Ectodermal cell (in vitro differentiated cells): ENCODE data around the gene TNFAIP8.
"Not testable (repeated sequence)": the region's sequence is repeated elsewhere in the genome, so short reads cannot be mapped to it uniquely, and the experiment has no call there.

Experiments
- H3K27ac ChIP-seq: 2 replicates; pipeline ENCODE4 v1.7.0; 2013; ENCODE audit warnings: mild to moderate bottlenecking, low read depth, low read length; ENCODE audit not compliant: insufficient read depth, poor library complexity, severe bottlenecking
- H3K27me3 ChIP-seq: 2 replicates; pipeline ENCODE4 v1.7.0; 2013; ENCODE audit warnings: mild to moderate bottlenecking, low read length; ENCODE audit not compliant: insufficient read depth, control insufficient read depth, poor library complexity, severe bottlenecking
- H3K36me3 ChIP-seq: one replicate; pipeline ENCODE4 v1.7.0; 2013; ENCODE audit warnings: low read length; ENCODE audit not compliant: control insufficient read depth, insufficient read depth
- H3K4me1 ChIP-seq: one replicate; pipeline ENCODE4 v1.7.0; 2013; ENCODE audit warnings: low read length; ENCODE audit not compliant: control insufficient read depth, insufficient read depth
- H3K4me3 ChIP-seq: 2 replicates; pipeline ENCODE4 v1.7.0; 2013; ENCODE audit warnings: low read depth, low read length, control low read depth; ENCODE audit not compliant: insufficient read depth
- H3K9me3 ChIP-seq: 2 replicates; pipeline ENCODE4 v1.7.0; 2013; ENCODE audit warnings: mild to moderate bottlenecking, low read length, moderate library complexity; ENCODE audit not compliant: control insufficient read depth
- WGBS, 2 experiments: methylation state at CpG; one replicate each; pipeline ENCODE4 v1.1.7; 2013; ENCODE audit warnings: missing lambda C conversion rate in 2 of 2; 5-methylcytosine and 5-hydroxymethylcytosine counted together

The TNFAIP8 gene

GRCh38 chr5:119414124-119414734 is 58.4 kb downstream of the TNFAIP8 start:
- not testable (repeated sequence) for H3K9me3 ChIP-seq, H3K4me1 ChIP-seq, H3K27me3 ChIP-seq, H3K4me3 ChIP-seq, H3K36me3 ChIP-seq, H3K27ac ChIP-seq
- 95% methylated on average over 13 of the region's 13 CpGs for WGBS, 2 experiments

GRCh38 chr5:119417891-119418605 is 62.2 kb downstream of the TNFAIP8 start:
- H3K4me3 ChIP-seq, result no peak overlapping the region
- 82 to 83% methylated on average over 4 of the region's 5 CpGs for WGBS, 2 experiments
- H3K9me3 ChIP-seq, result no peaks in the 10 kb centered on the region
- no peaks in the 10 kb centered on the region for H3K4me1 ChIP-seq
- H3K27me3 ChIP-seq, result no peaks in the 10 kb centered on the region
- no peaks in the 10 kb centered on the region for H3K36me3 ChIP-seq
- H3K27ac ChIP-seq, result no peak overlapping the region

- Histone ChIP-seq H3K27ac (no peak overlapping the region), H3K36me3 (no peaks in the 10 kb centered on the region)
Measured at GRCh38 chr5:119418606-119419100, 62.8 kb downstream of the TNFAIP8 start.

GRCh38 chr5:119420169-119420568 is 64.3 kb downstream of the TNFAIP8 start:
- Histone ChIP-seq H3K9me3 (no peaks in the 10 kb centered on the region), H3K36me3 (no peaks in the 10 kb centered on the region), H3K4me3 (no peak overlapping the region), H3K27me3 (no peaks in the 10 kb centered on the region), H3K27ac (no peak overlapping the region), H3K4me1 (no peaks in the 10 kb centered on the region)
- WGBS, 2 experiments, result 86 to 88% methylated on average over 3 of the region's 3 CpGs

More at GRCh38 chr5:119418606-119419100, 62.8 kb downstream of the TNFAIP8 start:
- Histone ChIP-seq H3K4me3 (no peak overlapping the region), H3K27me3 (no peaks in the 10 kb centered on the region), H3K9me3 (no peaks in the 10 kb centered on the region), H3K4me1 (no peaks in the 10 kb centered on the region)
- WGBS, 2 experiments, result 93% methylated on average over 2 of the region's 2 CpGs; no CpG with 5 or more reads in 1 of the 2 experiments

GRCh38 chr5:119426057-119426456 is 70.2 kb downstream of the TNFAIP8 start:
- no peaks in the 10 kb centered on the region for H3K36me3 ChIP-seq
- no peaks in the 10 kb centered on the region for H3K27me3 ChIP-seq
- no peak overlapping the region for H3K27ac ChIP-seq
- no peaks in the 10 kb centered on the region for H3K9me3 ChIP-seq
- H3K4me3 ChIP-seq, result no peak overlapping the region
- H3K4me1 ChIP-seq, result no peaks in the 10 kb centered on the region
- 95 to 97% methylated on average over 3 of the region's 3 CpGs for WGBS, 2 experiments

GRCh38 chr5:119427060-119427459 is 71.2 kb downstream of the TNFAIP8 start:
- Histone ChIP-seq H3K4me3 (no peak overlapping the region), H3K27me3 (no peaks in the 10 kb centered on the region), H3K9me3 (no peaks in the 10 kb centered on the region), H3K36me3 (no peaks in the 10 kb centered on the region), H3K4me1 (no peaks in the 10 kb centered on the region), H3K27ac (no peak overlapping the region)
- whole genome bisulfite sequencing, 2 experiments, result 92 to 100% methylated on average over 2 of the region's 2 CpGs

GRCh38 chr5:119427596-119427995 is 71.8 kb downstream of the TNFAIP8 start:
- not testable (repeated sequence) for H3K4me1 ChIP-seq, H3K36me3 ChIP-seq, H3K27ac ChIP-seq, H3K4me3 ChIP-seq, H3K27me3 ChIP-seq, H3K9me3 ChIP-seq
- 80 to 86% methylated on average over 4 of the region's 4 CpGs for WGBS, 2 experiments

- not testable (repeated sequence) for H3K4me3 ChIP-seq, H3K27me3 ChIP-seq, H3K4me1 ChIP-seq, H3K36me3 ChIP-seq, H3K9me3 ChIP-seq, H3K27ac ChIP-seq
- WGBS, 2 experiments, result no CpG with 5 or more reads among the region's 1 CpG
Measured at GRCh38 chr5:119428166-119428565, 72.3 kb downstream of the TNFAIP8 start.

- not testable (repeated sequence) for H3K36me3 ChIP-seq, H3K27me3 ChIP-seq, H3K9me3 ChIP-seq, H3K4me3 ChIP-seq, H3K27ac ChIP-seq, H3K4me1 ChIP-seq
- 94 to 96% methylated on average over 3 of the region's 3 CpGs for WGBS, 2 experiments
Measured at GRCh38 chr5:119428574-119428973, 72.8 kb downstream of the TNFAIP8 start.

GRCh38 chr5:119432674-119433237 is 76.9 kb downstream of the TNFAIP8 start:
- not testable (repeated sequence) for H3K27me3 ChIP-seq, H3K36me3 ChIP-seq, H3K9me3 ChIP-seq, H3K4me3 ChIP-seq, H3K27ac ChIP-seq, H3K4me1 ChIP-seq
- WGBS, 2 experiments, result 94 to 95% methylated on average over 10 of the region's 10 CpGs
